ENCODE measurements around the gene SDC3.
A peak's percentile ranks its signal among the peaks of the same experiment; 100 is the strongest.
"Not testable (repeated sequence)": the region's sequence is repeated elsewhere in the genome, so short reads cannot be mapped to it uniquely, and the experiment has no call there.

The SDC3 gene

GRCh38 chr1:30950053-30950452 lies 41.5 kb upstream of the SDC3 start:
- TF ChIP-seq CTCF (conservative IDR thresholded peaks at IDR 0.05; ENCODE audit: low read depth, low read length) = no peak
- DNase-seq (ENCODE audit: low read depth) = no peak
- no peak overlapping the region for H3K4me3 ChIP-seq (ENCODE audit: low read depth, low read length)

GRCh38 chr1:30949487-30949838 lies 40.9 kb upstream of the SDC3 start:
- not testable (repeated sequence) for H3K4me3 ChIP-seq (ENCODE audit: low read depth, low read length); DNase-seq (ENCODE audit: low read depth)

- not testable (repeated sequence) for H3K4me3 ChIP-seq (ENCODE audit: low read depth, low read length); DNase-seq (ENCODE audit: low read depth)
Observed at GRCh38 chr1:30948813-30949486, 40.4 kb upstream of the SDC3 start.

- TF ChIP-seq CTCF (conservative IDR thresholded peaks at IDR 0.05; ENCODE audit: low read depth, low read length) = no peak
- no peak overlapping the region for H3K4me3 ChIP-seq (ENCODE audit: low read depth, low read length)
- no peak for DNase-seq (ENCODE audit: low read depth)
Observed at GRCh38 chr1:30948278-30948677, 39.7 kb upstream of the SDC3 start.

GRCh38 chr1:30947212-30947611 lies 38.7 kb upstream of the SDC3 start:
- no peak for TF ChIP-seq CTCF (conservative IDR thresholded peaks at IDR 0.05; ENCODE audit: low read depth, low read length)
- DNase-seq (ENCODE audit: low read depth) = no peak
- H3K4me3 ChIP-seq (ENCODE audit: low read depth, low read length) = no peak overlapping the region

- no peak for TF ChIP-seq CTCF (conservative IDR thresholded peaks at IDR 0.05; ENCODE audit: low read depth, low read length)
- no peak overlapping the region for H3K4me3 ChIP-seq (ENCODE audit: low read depth, low read length)
- DNase-seq (ENCODE audit: low read depth) = peak; percentile 59
Observed at GRCh38 chr1:30942326-30942963, 33.9 kb upstream of the SDC3 start.

GRCh38 chr1:30940541-30940940 lies 32.0 kb upstream of the SDC3 start:
- DNase-seq (ENCODE audit: low read depth) = no peak
- TF ChIP-seq CTCF (conservative IDR thresholded peaks at IDR 0.05; ENCODE audit: low read depth, low read length) = no peak

GRCh38 chr1:30936541-30937171 lies 28.1 kb upstream of the SDC3 start:
- no peak for TF ChIP-seq CTCF (conservative IDR thresholded peaks at IDR 0.05; ENCODE audit: low read depth, low read length)
- no peak for DNase-seq (ENCODE audit: low read depth)
- H3K4me3 ChIP-seq (ENCODE audit: low read depth, low read length) = no peak overlapping the region

More at GRCh38 chr1:30940541-30940940, 32.0 kb upstream of the SDC3 start:
- no peak overlapping the region for H3K4me3 ChIP-seq (ENCODE audit: low read depth, low read length)

- not testable (repeated sequence) for DNase-seq (ENCODE audit: low read depth); H3K4me3 ChIP-seq (ENCODE audit: low read depth, low read length)
Observed at GRCh38 chr1:30935758-30936157, 27.2 kb upstream of the SDC3 start.
